MM.1S (cell line): Measurements from ENCODE around the gene SDHAF1.

Experiments used
- EZH2 ChIP-seq: fragments of 300-600 bp; sonication (generic); optimal IDR thresholded peaks from 2 replicates; pipeline ENCODE3; 2017; ENCODE audit warnings: low read depth, mild to moderate bottlenecking, antibody characterized with exemption, low read length, mixed read lengths
- TF ChIP-seq, protein P1 (sequence below): fragments of 300-600 bp; sonication (generic); IDR thresholded peaks from 2 replicates; pipeline ENCODE4 v1.5.1; 2016; ENCODE audit warnings: antibody characterized with exemption, low read length, mixed read lengths

DNA sequence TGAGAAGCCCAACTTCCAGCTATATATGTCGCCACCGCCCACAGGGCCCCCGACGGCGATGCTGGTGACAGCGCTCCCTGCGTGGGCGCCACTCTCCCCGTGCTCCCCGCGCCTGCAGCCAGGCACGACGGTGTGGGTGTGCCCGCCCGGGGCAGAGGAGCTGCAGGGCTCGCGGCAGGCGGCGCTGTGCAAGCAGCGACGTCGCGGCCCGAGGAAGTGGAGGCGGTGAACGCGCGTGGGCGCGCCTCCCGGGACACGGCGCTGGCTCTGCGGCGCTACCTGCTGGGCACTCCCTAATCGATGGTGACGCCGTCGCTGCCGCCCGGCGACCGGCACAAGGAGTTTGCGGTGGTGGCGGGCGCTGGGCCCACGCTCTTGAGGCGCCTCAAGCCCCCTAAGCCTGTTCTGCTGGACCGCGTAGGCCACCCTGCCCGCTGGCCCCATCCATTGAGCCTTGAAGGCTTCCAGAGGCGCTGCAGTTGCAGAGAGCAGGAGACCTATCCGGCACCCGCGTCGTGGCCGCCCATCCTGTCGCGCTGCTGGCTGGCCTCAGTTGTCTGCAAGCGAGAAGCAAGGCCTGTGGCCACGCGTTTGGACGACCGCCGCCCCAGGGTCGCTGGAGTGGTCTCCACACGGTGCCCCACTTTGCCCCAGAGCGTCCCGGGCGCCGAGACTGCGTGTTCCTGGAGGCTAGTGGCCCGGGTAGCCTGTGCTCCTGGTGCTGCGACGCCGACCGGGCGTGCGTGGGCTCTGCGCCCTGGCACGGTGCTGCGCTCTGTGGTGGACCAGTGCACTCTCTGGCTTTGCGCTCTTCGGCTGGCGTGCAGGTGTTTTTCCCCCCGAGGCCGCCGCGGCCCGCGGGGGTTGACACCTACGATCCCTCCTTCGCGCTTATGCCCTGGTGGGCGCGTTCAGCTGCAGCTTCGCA lies 35.7 kb upstream of the SDHAF1 start:
- TF ChIP-seq, protein P1, sequence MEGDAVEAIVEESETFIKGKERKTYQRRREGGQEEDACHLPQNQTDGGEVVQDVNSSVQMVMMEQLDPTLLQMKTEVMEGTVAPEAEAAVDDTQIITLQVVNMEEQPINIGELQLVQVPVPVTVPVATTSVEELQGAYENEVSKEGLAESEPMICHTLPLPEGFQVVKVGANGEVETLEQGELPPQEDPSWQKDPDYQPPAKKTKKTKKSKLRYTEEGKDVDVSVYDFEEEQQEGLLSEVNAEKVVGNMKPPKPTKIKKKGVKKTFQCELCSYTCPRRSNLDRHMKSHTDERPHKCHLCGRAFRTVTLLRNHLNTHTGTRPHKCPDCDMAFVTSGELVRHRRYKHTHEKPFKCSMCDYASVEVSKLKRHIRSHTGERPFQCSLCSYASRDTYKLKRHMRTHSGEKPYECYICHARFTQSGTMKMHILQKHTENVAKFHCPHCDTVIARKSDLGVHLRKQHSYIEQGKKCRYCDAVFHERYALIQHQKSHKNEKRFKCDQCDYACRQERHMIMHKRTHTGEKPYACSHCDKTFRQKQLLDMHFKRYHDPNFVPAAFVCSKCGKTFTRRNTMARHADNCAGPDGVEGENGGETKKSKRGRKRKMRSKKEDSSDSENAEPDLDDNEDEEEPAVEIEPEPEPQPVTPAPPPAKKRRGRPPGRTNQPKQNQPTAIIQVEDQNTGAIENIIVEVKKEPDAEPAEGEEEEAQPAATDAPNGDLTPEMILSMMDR: no peak
- no peak for TF ChIP-seq EZH2
